ENCODE results near the gene TNRC18.

The TNRC18 gene

GRCh38 chr7:5345171-5345570 lies 78.5 kb downstream of the TNRC18 start:
- no peak for ATAC-seq
- TF ChIP-seq ZFP3 (CRISPR knock-in tag; IDR thresholded peaks at IDR 0.05) (no peak), CREB5 (CRISPR knock-in tag; IDR thresholded peaks at IDR 0.05; ENCODE audit: low read depth) (no peak), ZNF70 (CRISPR knock-in tag; IDR thresholded peaks at IDR 0.05) (no peak), TSHZ2 (CRISPR knock-in tag; IDR thresholded peaks at IDR 0.05) (no peak)

- TF ChIP-seq ISL1 (CRISPR knock-in tag; IDR thresholded peaks at IDR 0.05) (no peak), CREB5 (CRISPR knock-in tag; IDR thresholded peaks at IDR 0.05; ENCODE audit: low read depth) (no peak), ZNF565 (CRISPR knock-in tag; conservative IDR thresholded peaks at IDR 0.05; ENCODE audit: low read depth) (no peak), ZFP3 (CRISPR knock-in tag; IDR thresholded peaks at IDR 0.05) (no peak), POU6F1 (CRISPR knock-in tag; IDR thresholded peaks at IDR 0.05; ENCODE audit: borderline replicate concordance, low read depth) (no peak), TSHZ2 (CRISPR knock-in tag; IDR thresholded peaks at IDR 0.05) (no peak), RARB (CRISPR knock-in tag; IDR thresholded peaks at IDR 0.05) (no peak), CSRNP3 (CRISPR knock-in tag; IDR thresholded peaks at IDR 0.05) (no peak), SNAI2 (CRISPR knock-in tag; IDR thresholded peaks at IDR 0.05) (no peak), OSR1 (CRISPR knock-in tag; IDR thresholded peaks at IDR 0.05) (no peak), GLIS3 (CRISPR knock-in tag; IDR thresholded peaks at IDR 0.05) (no peak), ZC3H10 (CRISPR knock-in tag; IDR thresholded peaks at IDR 0.05) (no peak), BACH2 (CRISPR knock-in tag; IDR thresholded peaks at IDR 0.05; ENCODE audit: borderline replicate concordance) (no peak), PATZ1 (CRISPR knock-in tag; IDR thresholded peaks at IDR 0.05; ENCODE audit: borderline replicate concordance) (no peak), ZNF70 (CRISPR knock-in tag; IDR thresholded peaks at IDR 0.05) (no peak), ESRRG (CRISPR knock-in tag; IDR thresholded peaks at IDR 0.05) (no peak)
- no peak for ATAC-seq
Observed at GRCh38 chr7:5344342-5344741, 79.3 kb downstream of the TNRC18 start.
